ENCODE data around the gene TNS4. TPM values are rescaled to one million over a fixed set of nuclear protein-coding genes. Genes with fewer than 3 reads are reported as not detected.

Gene TNS4
- total RNA-seq, 1 donor from 2014 or later = not detected

- H3K4me3 Mint-ChIP-seq (ENCODE audit: unreplicated experiment) = no peak overlapping the region
- FAIRE-seq = no peak
Observed at GRCh38 chr17:40469805-40470675, 31.4 kb downstream of the TNS4 start.

GRCh38 chr17:40468560-40468959, 32.9 kb downstream of the TNS4 start:
- H3K4me1 ChIP-seq (ENCODE audit: insufficient read depth, low read length) = peaks cover 17% of the 10 kb centered on the region
- no peak overlapping the region for H3K9ac ChIP-seq (ENCODE audit: low read length)
- no peak overlapping the region for H3K4me3 ChIP-seq (ENCODE audit: insufficient read depth, low read depth, low read length)
- TF ChIP-seq EZH2 (IDR thresholded peaks at IDR 0.05; ENCODE audit: insufficient read depth, low read length) (no peak), CTCF (IDR thresholded peaks at IDR 0.05; ENCODE audit: insufficient read depth, low read depth, low read length) (no peak)
- FAIRE-seq (no peak), DNase-seq (ENCODE audit: low read depth) (no peak)
- Mint-ChIP-seq H3K9me3 (ENCODE audit: unreplicated experiment) (no peaks in the 10 kb centered on the region), H3K27me3 (ENCODE audit: low read depth, unreplicated experiment) (peaks cover 23% of the 10 kb centered on the region), H3K27ac (ENCODE audit: unreplicated experiment) (no peak overlapping the region), H3K4me1 (ENCODE audit: low read depth, unreplicated experiment) (peaks cover 10% of the 10 kb centered on the region), H3K4me3 (ENCODE audit: unreplicated experiment) (no peak overlapping the region), H3K36me3 (ENCODE audit: low read depth, unreplicated experiment) (peaks cover 2% of the 10 kb centered on the region)
- H3K27ac ChIP-seq (ENCODE audit: low read depth, low read length) = no peak overlapping the region
- no peaks in the 10 kb centered on the region for H3K27me3 ChIP-seq (ENCODE audit: insufficient read depth, low read length)
- H2AFZ ChIP-seq (ENCODE audit: low read depth, low read length) = no peak overlapping the region
- no peaks in the 10 kb centered on the region for H4K20me1 ChIP-seq (ENCODE audit: insufficient read depth, low read length)
- H3K36me3 ChIP-seq (ENCODE audit: insufficient read depth, low read length) = no peaks in the 10 kb centered on the region
- no peaks in the 10 kb centered on the region for H3K79me2 ChIP-seq (ENCODE audit: insufficient read depth, low read length)
- H3K4me2 ChIP-seq (ENCODE audit: low read length) = no peak overlapping the region
- no peaks in the 10 kb centered on the region for H3K9me3 ChIP-seq (ENCODE audit: insufficient read depth, low read depth, low read length)

More at GRCh38 chr17:40469805-40470675, 31.4 kb downstream of the TNS4 start:
- H3K27ac ChIP-seq (ENCODE audit: low read depth, low read length) = no peak overlapping the region
- no peak overlapping the region for H3K4me2 ChIP-seq (ENCODE audit: low read length)
- no peak overlapping the region for H3K4me3 ChIP-seq (ENCODE audit: insufficient read depth, low read depth, low read length)
- H3K27me3 Mint-ChIP-seq (ENCODE audit: low read depth, unreplicated experiment) = peaks cover 15% of the 10 kb centered on the region
- no peaks in the 10 kb centered on the region for H4K20me1 ChIP-seq (ENCODE audit: insufficient read depth, low read length)
- H3K27me3 ChIP-seq (ENCODE audit: insufficient read depth, low read length) = no peaks in the 10 kb centered on the region
- H3K9me3 Mint-ChIP-seq (ENCODE audit: unreplicated experiment) = no peaks in the 10 kb centered on the region
- no peaks in the 10 kb centered on the region for H3K36me3 Mint-ChIP-seq (ENCODE audit: low read depth, unreplicated experiment)
- H3K79me2 ChIP-seq (ENCODE audit: insufficient read depth, low read length) = no peaks in the 10 kb centered on the region
- peaks cover 17% of the 10 kb centered on the region for H3K4me1 ChIP-seq (ENCODE audit: insufficient read depth, low read length)
- no peak overlapping the region for H3K9ac ChIP-seq (ENCODE audit: low read length)
- TF ChIP-seq CTCF (IDR thresholded peaks at IDR 0.05; ENCODE audit: insufficient read depth, low read depth, low read length) (no peak), EZH2 (IDR thresholded peaks at IDR 0.05; ENCODE audit: insufficient read depth, low read length) (no peak)
- no peaks in the 10 kb centered on the region for H3K9me3 ChIP-seq (ENCODE audit: insufficient read depth, low read depth, low read length)
- H3K4me1 Mint-ChIP-seq (ENCODE audit: low read depth, unreplicated experiment) = peaks cover 13% of the 10 kb centered on the region
- no peak overlapping the region for H2AFZ ChIP-seq (ENCODE audit: low read depth, low read length)
- no peak for DNase-seq (ENCODE audit: low read depth)
- H3K27ac Mint-ChIP-seq (ENCODE audit: unreplicated experiment) = peak overlapping the region; percentile 12
- no peaks in the 10 kb centered on the region for H3K36me3 ChIP-seq (ENCODE audit: insufficient read depth, low read length)

All from astrocyte (in vitro differentiated cells and primary cell).